ENCODE results near the gene PPM1J. TPM values are rescaled to one million over a fixed set of nuclear protein-coding genes. Genes with fewer than 3 reads are reported as not detected.

Gene PPM1J
- total and polyA plus RNA-seq, 9 of the 15 experiments (the other 6 are each of a cell fraction or from before 2014, with no cell fraction given), result 0.25 to 10.5 (median 4.2) TPM

- TF ChIP-seq MYBL2 (IDR thresholded peaks at IDR 0.05; ENCODE audit: low read depth) (no peak), MYBL2 (CRISPR knock-in tag; IDR thresholded peaks at IDR 0.05; ENCODE audit: borderline replicate concordance) (no peak), ZFP1 (CRISPR knock-in tag; IDR thresholded peaks at IDR 0.05) (no peak), FUS (optimal IDR thresholded peaks at IDR 0.05; ENCODE audit: low read depth, low read length) (no peak), ZNF212 (CRISPR knock-in tag; IDR thresholded peaks at IDR 0.05) (no peak), PHF20 (IDR thresholded peaks at IDR 0.05; ENCODE audit: partially characterized antibody) (peak; percentile 18), ZNF197 (CRISPR knock-in tag; IDR thresholded peaks at IDR 0.05; ENCODE audit: low read depth) (no peak), RBM17 (IDR thresholded peaks at IDR 0.05; ENCODE audit: borderline replicate concordance, low read depth, low read length) (no peak), ELF2 (CRISPR knock-in tag; IDR thresholded peaks at IDR 0.05) (no peak), IRF2 (CRISPR knock-in tag; IDR thresholded peaks at IDR 0.05) (no peak), TARDBP (IDR thresholded peaks at IDR 0.05) (no peak), ARID2 (IDR thresholded peaks at IDR 0.05) (no peak), TSHZ1 (CRISPR knock-in tag; IDR thresholded peaks at IDR 0.05) (no peak), ZNF695 (CRISPR knock-in tag; IDR thresholded peaks at IDR 0.05) (no peak), YBX1 (IDR thresholded peaks at IDR 0.05) (no peak), SIN3A (IDR thresholded peaks at IDR 0.05; ENCODE audit: borderline replicate concordance in 2 of 2, control insufficient read depth in 1 of 2, low read depth in 2 of 2, low read length in 2 of 2) (peak in 1 of 2 experiments; percentile 30; a peak in 1 of 4 replicates), E2F8 (IDR thresholded peaks at IDR 0.05; ENCODE audit: low read depth, partially characterized antibody) (no peak), NONO (IDR thresholded peaks at IDR 0.05; ENCODE audit: low read depth in 2 of 2, low read length in 1 of 2) (no peak), KLF13 (tag; IDR thresholded peaks at IDR 0.05; ENCODE audit: borderline replicate concordance, low read depth) (no peak), ZBTB7A (IDR thresholded peaks at IDR 0.05; ENCODE audit: borderline replicate concordance, control insufficient read depth, low read depth, low read length) (peak; percentile 63), ZNF224 (CRISPR knock-in tag; IDR thresholded peaks at IDR 0.05) (no peak), CREBBP (IDR thresholded peaks at IDR 0.05; ENCODE audit: low read depth, low read length) (no peak), ZNF766 (CRISPR knock-in tag; conservative IDR thresholded peaks at IDR 0.05) (no peak)
These were observed 544 bp downstream of the PPM1J start (continued) for GRCh38 chr1:112714313-112715263.
